GM12878 (cell line): ENCODE results near the gene RBM6.

Experiments used
- FOS ChIP-seq: IDR thresholded peaks from 3 replicates; pipeline ENCODE4 v1.6.1; 2011; ENCODE audit warnings: borderline replicate concordance; ENCODE audit not compliant: insufficient read length; ENCODE audit errors: extremely low read depth
- NFXL1 ChIP-seq: fragments of 450-650 bp; IDR thresholded peaks from 2 replicates; pipeline ENCODE4 v1.6.1; 2017; ENCODE audit warnings: antibody characterized with exemption, mild to moderate bottlenecking, borderline replicate concordance
- POLR2A ChIP-seq: IDR thresholded peaks from 2 replicates; pipeline ENCODE4 v1.6.1; 2011; ENCODE audit warnings: low read depth, mild to moderate bottlenecking, low read length
- SMC3 ChIP-seq: IDR thresholded peaks from 2 replicates; pipeline ENCODE4 v1.6.1; 2011; ENCODE audit warnings: low read length, improper control_type of control experiment, borderline replicate concordance
- TCF12 ChIP-seq: IDR thresholded peaks from 2 replicates; pipeline ENCODE4 v1.6.1; 2011; ENCODE audit warnings: low read depth, mild to moderate bottlenecking, low read length
- ZNF622 ChIP-seq: fragments of 450-650 bp; IDR thresholded peaks from 2 replicates; pipeline ENCODE4 v1.6.1; 2017; ENCODE audit warnings: mild to moderate bottlenecking, inconsistent platforms
- TF ChIP-seq, protein P1 (sequence below): fragments of 450-650 bp; formaldehyde crosslinking; IDR thresholded peaks from 2 replicates; pipeline ENCODE4 v1.4.0; 2020; ENCODE audit warnings: mild to moderate bottlenecking, moderate library complexity
- TF ChIP-seq, protein P2 (sequence below): fragments of 450-650 bp; IDR thresholded peaks from 2 replicates; pipeline ENCODE4 v1.6.1; 2016; ENCODE audit warnings: mild to moderate bottlenecking
- TF ChIP-seq, protein P3 (sequence below): IDR thresholded peaks from 2 replicates; pipeline ENCODE4 v1.6.1; 2012; ENCODE audit warnings: low read depth, low read length, improper control_type of control experiment

DNA sequence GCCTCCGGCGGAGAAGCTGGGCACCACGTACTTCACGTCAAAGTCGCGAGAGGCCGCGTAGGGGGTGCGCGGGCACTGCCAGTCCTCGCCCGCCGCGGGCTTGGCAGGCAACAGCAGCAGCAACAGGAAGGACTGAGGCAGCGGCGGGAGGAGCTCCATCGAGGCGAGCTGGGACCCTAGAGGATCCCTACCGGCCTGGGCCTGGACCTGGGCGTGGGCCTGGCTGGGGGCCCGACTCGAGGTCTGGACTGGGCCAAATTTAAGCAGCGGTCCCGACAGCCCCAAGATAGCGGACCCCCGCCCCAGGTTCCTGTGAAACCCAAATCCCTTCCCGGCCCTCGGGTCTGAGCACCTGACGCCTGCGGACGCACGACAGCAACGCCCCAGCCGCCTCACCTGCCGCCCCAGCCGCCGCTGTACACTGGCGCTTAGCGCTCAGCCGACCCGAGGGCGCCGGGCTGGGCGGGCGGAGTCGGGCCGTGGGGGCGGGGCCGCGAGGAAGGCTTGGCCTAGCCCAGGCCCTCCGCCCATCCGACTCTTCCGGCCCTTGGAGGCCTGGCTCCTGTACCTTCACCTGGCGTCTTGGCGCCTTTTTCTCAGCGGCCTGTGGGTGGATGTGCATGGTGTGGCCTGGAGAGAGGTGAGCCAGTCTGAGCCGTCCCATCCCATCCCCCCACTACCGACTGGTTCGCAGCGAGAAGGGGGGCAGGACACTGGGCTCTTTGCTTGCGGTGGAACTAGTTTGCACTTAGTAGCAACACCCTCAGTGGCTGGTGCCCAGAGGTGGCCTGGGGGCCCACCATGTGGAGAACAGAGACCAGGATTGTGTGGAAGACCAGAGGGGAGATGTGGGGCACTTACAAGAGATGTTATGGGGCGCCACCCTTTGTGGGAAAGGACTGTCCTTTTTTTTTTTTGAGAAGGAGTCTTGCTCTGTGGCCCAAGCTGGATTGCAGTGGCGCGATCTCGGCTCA lies 36.2 kb upstream of the RBM6 start, which contains the start of gene MST1R:
- TF ChIP-seq ZNF622 (no peak), NFXL1 (no peak), FOS (no peak), POLR2A (peak; percentile 80), TCF12 (0 out of 2 replicates have a peak, but pooled peaks have one; percentile 50), SMC3 (no peak)
- TF ChIP-seq, protein P1, sequence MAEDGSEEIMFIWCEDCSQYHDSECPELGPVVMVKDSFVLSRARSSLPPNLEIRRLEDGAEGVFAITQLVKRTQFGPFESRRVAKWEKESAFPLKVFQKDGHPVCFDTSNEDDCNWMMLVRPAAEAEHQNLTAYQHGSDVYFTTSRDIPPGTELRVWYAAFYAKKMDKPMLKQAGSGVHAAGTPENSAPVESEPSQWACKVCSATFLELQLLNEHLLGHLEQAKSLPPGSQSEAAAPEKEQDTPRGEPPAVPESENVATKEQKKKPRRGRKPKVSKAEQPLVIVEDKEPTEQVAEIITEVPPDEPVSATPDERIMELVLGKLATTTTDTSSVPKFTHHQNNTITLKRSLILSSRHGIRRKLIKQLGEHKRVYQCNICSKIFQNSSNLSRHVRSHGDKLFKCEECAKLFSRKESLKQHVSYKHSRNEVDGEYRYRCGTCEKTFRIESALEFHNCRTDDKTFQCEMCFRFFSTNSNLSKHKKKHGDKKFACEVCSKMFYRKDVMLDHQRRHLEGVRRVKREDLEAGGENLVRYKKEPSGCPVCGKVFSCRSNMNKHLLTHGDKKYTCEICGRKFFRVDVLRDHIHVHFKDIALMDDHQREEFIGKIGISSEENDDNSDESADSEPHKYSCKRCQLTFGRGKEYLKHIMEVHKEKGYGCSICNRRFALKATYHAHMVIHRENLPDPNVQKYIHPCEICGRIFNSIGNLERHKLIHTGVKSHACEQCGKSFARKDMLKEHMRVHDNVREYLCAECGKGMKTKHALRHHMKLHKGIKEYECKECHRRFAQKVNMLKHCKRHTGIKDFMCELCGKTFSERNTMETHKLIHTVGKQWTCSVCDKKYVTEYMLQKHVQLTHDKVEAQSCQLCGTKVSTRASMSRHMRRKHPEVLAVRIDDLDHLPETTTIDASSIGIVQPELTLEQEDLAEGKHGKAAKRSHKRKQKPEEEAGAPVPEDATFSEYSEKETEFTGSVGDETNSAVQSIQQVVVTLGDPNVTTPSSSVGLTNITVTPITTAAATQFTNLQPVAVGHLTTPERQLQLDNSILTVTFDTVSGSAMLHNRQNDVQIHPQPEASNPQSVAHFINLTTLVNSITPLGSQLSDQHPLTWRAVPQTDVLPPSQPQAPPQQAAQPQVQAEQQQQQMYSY = no peak
- TF ChIP-seq, protein P2, sequence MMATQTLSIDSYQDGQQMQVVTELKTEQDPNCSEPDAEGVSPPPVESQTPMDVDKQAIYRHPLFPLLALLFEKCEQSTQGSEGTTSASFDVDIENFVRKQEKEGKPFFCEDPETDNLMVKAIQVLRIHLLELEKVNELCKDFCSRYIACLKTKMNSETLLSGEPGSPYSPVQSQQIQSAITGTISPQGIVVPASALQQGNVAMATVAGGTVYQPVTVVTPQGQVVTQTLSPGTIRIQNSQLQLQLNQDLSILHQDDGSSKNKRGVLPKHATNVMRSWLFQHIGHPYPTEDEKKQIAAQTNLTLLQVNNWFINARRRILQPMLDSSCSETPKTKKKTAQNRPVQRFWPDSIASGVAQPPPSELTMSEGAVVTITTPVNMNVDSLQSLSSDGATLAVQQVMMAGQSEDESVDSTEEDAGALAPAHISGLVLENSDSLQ = no peak
- TF ChIP-seq, protein P3, sequence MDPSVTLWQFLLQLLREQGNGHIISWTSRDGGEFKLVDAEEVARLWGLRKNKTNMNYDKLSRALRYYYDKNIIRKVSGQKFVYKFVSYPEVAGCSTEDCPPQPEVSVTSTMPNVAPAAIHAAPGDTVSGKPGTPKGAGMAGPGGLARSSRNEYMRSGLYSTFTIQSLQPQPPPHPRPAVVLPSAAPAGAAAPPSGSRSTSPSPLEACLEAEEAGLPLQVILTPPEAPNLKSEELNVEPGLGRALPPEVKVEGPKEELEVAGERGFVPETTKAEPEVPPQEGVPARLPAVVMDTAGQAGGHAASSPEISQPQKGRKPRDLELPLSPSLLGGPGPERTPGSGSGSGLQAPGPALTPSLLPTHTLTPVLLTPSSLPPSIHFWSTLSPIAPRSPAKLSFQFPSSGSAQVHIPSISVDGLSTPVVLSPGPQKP = no peak
